SK-N-SH treated with all-trans-retinoic acid at 6 μM for 48 hours (cell line): ENCODE data around the gene MYH6.

ENCODE experiments used
- ATAC-seq: fragments of 200-7000 bp; cut with Tn5 transposase; 3 replicates; pipeline ENCODE4 v1.9.1; 2020; ENCODE audit warnings: mild to moderate bottlenecking, moderate library complexity
- ARNTL ChIP-seq: fragments of 450-650 bp; formaldehyde crosslinking; IDR thresholded peaks from 2 replicates; pipeline ENCODE4 v1.5.0; 2020; ENCODE audit warnings: low read depth, mild to moderate bottlenecking, moderate library complexity, borderline replicate concordance
- BACH2 ChIP-seq: fragments of 250-450 bp; sonication (Bioruptor Pico); IDR thresholded peaks from 2 replicates; pipeline ENCODE4 v1.9.0; 2021; ENCODE audit warnings: mild to moderate bottlenecking, borderline replicate concordance
- CREB5 ChIP-seq: fragments of 250-450 bp; sonication (Bioruptor Pico); IDR thresholded peaks from 2 replicates; pipeline ENCODE4 v1.5.1; 2020; ENCODE audit warnings: low read depth, mild to moderate bottlenecking, moderate library complexity
- CSRNP3 ChIP-seq: fragments of 250-450 bp; sonication (Bioruptor Pico); IDR thresholded peaks from 2 replicates; pipeline ENCODE4 v1.5.1; 2021; ENCODE audit warnings: mild to moderate bottlenecking, moderate library complexity
- ESRRG ChIP-seq: fragments of 250-450 bp; sonication (Bioruptor Pico); IDR thresholded peaks from 2 replicates; pipeline ENCODE4 v1.6.1; 2021; ENCODE audit warnings: mild to moderate bottlenecking
- GLIS3 ChIP-seq: fragments of 250-450 bp; sonication (Bioruptor Pico); IDR thresholded peaks from 2 replicates; pipeline ENCODE4 v1.5.0; 2020; ENCODE audit warnings: mild to moderate bottlenecking, moderate library complexity
- ISL1 ChIP-seq: fragments of 250-450 bp; sonication (Bioruptor Pico); IDR thresholded peaks from 2 replicates; pipeline ENCODE4 v2.1.2; 2022; ENCODE audit warnings: mild to moderate bottlenecking, moderate library complexity
- OSR1 ChIP-seq: fragments of 250-450 bp; sonication (Bioruptor Pico); IDR thresholded peaks from 2 replicates; pipeline ENCODE4 v1.8.0; 2022; ENCODE audit warnings: moderate library complexity, mild to moderate bottlenecking, inconsistent platforms
- PATZ1 ChIP-seq: fragments of 250-450 bp; sonication (Bioruptor Pico); IDR thresholded peaks from 2 replicates; pipeline ENCODE4 v1.8.0; 2020; ENCODE audit warnings: mild to moderate bottlenecking, moderate library complexity, borderline replicate concordance
- PPARA ChIP-seq: fragments of 250-450 bp; sonication (Bioruptor Pico); IDR thresholded peaks from 2 replicates; pipeline ENCODE4 v1.5.0; 2020; ENCODE audit warnings: mild to moderate bottlenecking, borderline replicate concordance
- RARB ChIP-seq: fragments of 250-450 bp; sonication (Bioruptor Pico); IDR thresholded peaks from 2 replicates; pipeline ENCODE4 v1.8.0; 2021; ENCODE audit warnings: mild to moderate bottlenecking, moderate library complexity
- TCF4 ChIP-seq: fragments of 250-450 bp; sonication (Bioruptor Pico); IDR thresholded peaks from 2 replicates; pipeline ENCODE4 v1.8.0; 2021; ENCODE audit warnings: mild to moderate bottlenecking, moderate library complexity, borderline replicate concordance
- TOX ChIP-seq: fragments of 250-450 bp; sonication (Bioruptor Pico); IDR thresholded peaks from 2 replicates; pipeline ENCODE4 v1.8.0; 2021; ENCODE audit warnings: mild to moderate bottlenecking, moderate library complexity, borderline replicate concordance
- ZFP30 ChIP-seq: fragments of 450-650 bp; formaldehyde crosslinking; IDR thresholded peaks from 2 replicates; pipeline ENCODE4 v1.5.0; 2022; ENCODE audit warnings: mild to moderate bottlenecking, moderate library complexity
- ZNF565 ChIP-seq: fragments of 450-650 bp; formaldehyde crosslinking; conservative IDR thresholded peaks from 2 replicates; pipeline ENCODE4 v1.5.0; 2020; ENCODE audit warnings: low read depth, mild to moderate bottlenecking, moderate library complexity
- ZNF70 ChIP-seq: fragments of 450-650 bp; formaldehyde crosslinking; IDR thresholded peaks from 2 replicates; pipeline ENCODE4 v1.5.0; 2020; ENCODE audit warnings: mild to moderate bottlenecking, moderate library complexity
- ZNF8 ChIP-seq: fragments of 450-650 bp; formaldehyde crosslinking; IDR thresholded peaks from 2 replicates; pipeline ENCODE4 v1.5.0; 2020; ENCODE audit warnings: mild to moderate bottlenecking, moderate library complexity

MYH6 gene

DNA sequence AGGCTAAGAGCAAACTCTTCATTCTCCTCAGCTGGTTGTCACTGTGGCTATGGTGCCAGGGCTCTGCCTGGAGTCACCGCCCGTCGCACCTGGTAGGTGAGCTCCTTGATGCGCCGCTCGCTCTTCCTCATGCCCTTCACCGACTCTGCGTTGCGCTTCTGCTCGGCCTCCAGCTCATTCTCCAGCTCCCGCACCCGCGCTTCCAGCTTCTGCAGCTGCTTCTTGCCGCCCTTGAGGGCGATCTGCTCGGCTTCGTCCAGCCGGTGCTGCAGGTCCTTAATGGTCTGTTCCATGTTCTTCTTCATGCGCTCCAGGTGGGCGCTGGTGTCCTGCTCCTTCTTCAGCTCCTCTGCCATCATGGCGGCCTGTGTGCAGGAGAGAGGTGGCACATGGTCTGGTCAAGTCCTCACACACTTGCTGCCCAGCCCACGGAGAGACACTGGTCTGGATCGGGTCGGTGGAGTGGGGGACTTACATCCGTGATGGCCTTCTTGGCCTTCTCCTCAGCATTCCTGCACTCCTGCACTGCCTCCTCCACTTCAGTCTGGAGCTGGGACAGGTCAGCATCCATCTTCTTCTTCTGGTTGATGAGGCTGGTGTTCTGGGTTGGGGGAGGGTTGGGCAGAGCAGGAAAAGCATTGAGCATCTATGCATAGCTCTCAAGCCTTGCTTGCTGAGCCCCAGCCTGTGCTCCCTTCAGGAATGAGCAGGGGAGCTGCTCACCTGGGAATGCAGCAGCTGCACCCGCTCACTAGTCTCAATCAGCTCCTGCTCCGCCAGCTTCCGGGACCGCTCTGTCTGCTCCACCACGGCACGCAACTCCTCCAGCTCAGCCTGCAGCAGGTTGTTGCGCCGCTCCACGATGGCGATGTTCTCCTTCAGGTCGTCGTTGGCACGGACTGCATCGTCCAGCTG is 7.1 kb upstream of the MYH6 start (continued):
- TF ChIP-seq PATZ1 (CRISPR knock-in tag) = no peak

GRCh38 chr14:23414254-23414653 is 6.2 kb upstream of the MYH6 start:
- ATAC-seq = no peak
- no peak for TF ChIP-seq ISL1
- TF ChIP-seq PPARA = no peak
- no peak for TF ChIP-seq ARNTL (CRISPR knock-in tag)
- TF ChIP-seq ZFP30 (CRISPR knock-in tag) = no peak
- TF ChIP-seq ZNF565 (CRISPR knock-in tag) = no peak
- no peak for TF ChIP-seq TCF4 (CRISPR knock-in tag)
- no peak for TF ChIP-seq ZNF70 (CRISPR knock-in tag)
- TF ChIP-seq TOX (CRISPR knock-in tag) = no peak
- TF ChIP-seq PATZ1 (CRISPR knock-in tag) = no peak
- TF ChIP-seq CSRNP3 (CRISPR knock-in tag) = no peak
- TF ChIP-seq, all 23 proteins: peak for 0

- TF ChIP-seq OSR1 (CRISPR knock-in tag) = no peak
- TF ChIP-seq GLIS3 (CRISPR knock-in tag) = no peak
- no peak for TF ChIP-seq CREB5 (CRISPR knock-in tag)
- TF ChIP-seq ESRRG (CRISPR knock-in tag) = no peak
- no peak for TF ChIP-seq ZNF70 (CRISPR knock-in tag)
- TF ChIP-seq CSRNP3 (CRISPR knock-in tag) = no peak
- TF ChIP-seq ZFP30 (CRISPR knock-in tag) = no peak
- no peak for TF ChIP-seq BACH2 (CRISPR knock-in tag)
- no peak for TF ChIP-seq TOX (CRISPR knock-in tag)
- TF ChIP-seq ZNF8 (CRISPR knock-in tag) = no peak
- no peak for ATAC-seq
Measured at GRCh38 chr14:23413681-23414080, 5.6 kb upstream of the MYH6 start.

GRCh38 chr14:23411563-23412525 is 3.8 kb upstream of the MYH6 start:
- TF ChIP-seq CSRNP3 (CRISPR knock-in tag) (no peak), RARB (CRISPR knock-in tag) (no peak), OSR1 (CRISPR knock-in tag) (no peak), TCF4 (CRISPR knock-in tag) (no peak)
- ATAC-seq = no peak
